Ishikawa (cell line): ENCODE results near the gene PTGS1.

Source experiments
- EP300 ChIP-seq: IDR thresholded peaks from 2 replicates; pipeline ENCODE4 v1.6.1; 2012; ENCODE audit warnings: borderline replicate concordance
- MAX ChIP-seq: IDR thresholded peaks from 2 replicates; pipeline ENCODE4 v1.6.1; 2012
- RAD21 ChIP-seq: IDR thresholded peaks from 2 replicates; pipeline ENCODE4 v1.6.1; 2012; ENCODE audit warnings: low read depth
- TAF1 ChIP-seq: IDR thresholded peaks from 2 replicates; pipeline ENCODE4 v1.6.1; 2012; ENCODE audit warnings: low read depth, mild to moderate bottlenecking
- TCF12 ChIP-seq: IDR thresholded peaks from 2 replicates; pipeline ENCODE4 v1.6.1; 2012; ENCODE audit warnings: low read depth
- YY1 ChIP-seq: IDR thresholded peaks from 2 replicates; pipeline ENCODE4 v1.6.1; 2012; ENCODE audit warnings: low read depth
- TF ChIP-seq, protein P1 (sequence below): IDR thresholded peaks from 2 replicates; pipeline ENCODE4 v1.6.1; 2012

- no peak for TF ChIP-seq RAD21
- TF ChIP-seq TCF12 = no peak
- TF ChIP-seq MAX = no peak
- TF ChIP-seq EP300 = no peak
- TF ChIP-seq YY1 = no peak
- no peak for TF ChIP-seq TAF1
- TF ChIP-seq, protein P1, sequence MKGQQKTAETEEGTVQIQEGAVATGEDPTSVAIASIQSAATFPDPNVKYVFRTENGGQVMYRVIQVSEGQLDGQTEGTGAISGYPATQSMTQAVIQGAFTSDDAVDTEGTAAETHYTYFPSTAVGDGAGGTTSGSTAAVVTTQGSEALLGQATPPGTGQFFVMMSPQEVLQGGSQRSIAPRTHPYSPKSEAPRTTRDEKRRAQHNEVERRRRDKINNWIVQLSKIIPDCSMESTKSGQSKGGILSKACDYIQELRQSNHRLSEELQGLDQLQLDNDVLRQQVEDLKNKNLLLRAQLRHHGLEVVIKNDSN = no peak
Measured at GRCh38 chr9:122368642-122369041, 2.2 kb upstream of the PTGS1 start.
